Fibroblast of lung (primary cell): ENCODE results near the gene NUP214.
A peak's percentile ranks its signal among the peaks of the same experiment; 100 is the strongest.

Experiments used
- CTCF ChIP-seq, 2 donors: IDR thresholded peaks in 1 of 2; conservative IDR thresholded peaks in 1 of 2; 1 replicate in 1 of 2; 2 replicates in 1 of 2; pipeline ENCODE4 v1.5.1; 2011 to 2012; ENCODE audit warnings: low read length in 2 of 2, control low read depth in 1 of 2, inconsistent platforms in 1 of 2, low read depth in 1 of 2, mild to moderate bottlenecking in 1 of 2
- EZH2 ChIP-seq: IDR thresholded peaks from 2 replicates; pipeline ENCODE4 v1.5.1; 2012; ENCODE audit warnings: low read length, control low read depth, mild to moderate bottlenecking; ENCODE audit errors: missing control alignments

- no peak for TF ChIP-seq CTCF (conservative IDR thresholded peaks at IDR 0.05 in 1 of 2, IDR thresholded peaks at IDR 0.05 in 1 of 2; ENCODE audit: low read depth in 1 of 2, low read length in 2 of 2)
- peak; percentile 89 for TF ChIP-seq EZH2
Measured at GRCh38 chr9:131276094-131276888, 150.9 kb downstream of the NUP214 start, which contains the start of gene FAM78A.
